Stimulated activated CD4-positive, alpha-beta T cell treated with anti-CD3 and anti-CD28 coated beads, Interleukin-15, amount 100 ng/mL, for 24 hours (primary cell): Measurements from ENCODE around the gene NNMT.
A peak's percentile ranks its signal among the peaks of the same experiment; 100 is the strongest.
"Not testable (repeated sequence)": the region's sequence is repeated elsewhere in the genome, so short reads cannot be mapped to it uniquely, and the experiment has no call there.

Experiments used
- DNase-seq: peaks from one replicate; pipeline ENCODE4 v3.0.0-alpha.2; 2020

The NNMT gene

GRCh38 chr11:114314096-114314495 lies 17.9 kb downstream of the NNMT start:
- no peak for DNase-seq

GRCh38 chr11:114315749-114316368 lies 19.7 kb downstream of the NNMT start:
- peak; percentile 15 for DNase-seq

- no peak for DNase-seq
These were observed 21.0 kb downstream of the NNMT start for GRCh38 chr11:114316980-114317786.

- DNase-seq, result no peak
These were observed 21.6 kb downstream of the NNMT start for GRCh38 chr11:114317787-114318137.

- no peak for DNase-seq
These were observed 22.2 kb downstream of the NNMT start for GRCh38 chr11:114318361-114318760.

GRCh38 chr11:114319716-114320328 lies 23.6 kb downstream of the NNMT start:
- no peak for DNase-seq

- no peak for DNase-seq
These were observed 25.5 kb downstream of the NNMT start for GRCh38 chr11:114321621-114322257.

GRCh38 chr11:114322934-114323333 lies 26.7 kb downstream of the NNMT start:
- DNase-seq, result no peak

GRCh38 chr11:114326151-114326550 lies 30.0 kb downstream of the NNMT start:
- DNase-seq, result no peak

GRCh38 chr11:114326776-114327175 lies 30.6 kb downstream of the NNMT start:
- DNase-seq, result no peak

- no peak for DNase-seq
These were observed 34.2 kb downstream of the NNMT start for GRCh38 chr11:114330373-114330772.

- peak; percentile 30 for DNase-seq
These were observed 44.3 kb downstream of the NNMT start for GRCh38 chr11:114340311-114341131.

GRCh38 chr11:114341667-114342066 lies 45.5 kb downstream of the NNMT start:
- DNase-seq, result not testable (repeated sequence)

- DNase-seq, result no peak
These were observed 46.3 kb downstream of the NNMT start for GRCh38 chr11:114342476-114342875.

GRCh38 chr11:114343020-114343419 lies 46.8 kb downstream of the NNMT start:
- DNase-seq, result no peak

- DNase-seq, result no peak
These were observed 47.3 kb downstream of the NNMT start for GRCh38 chr11:114343493-114343892.

GRCh38 chr11:114344494-114344893 lies 48.3 kb downstream of the NNMT start:
- no peak for DNase-seq

- DNase-seq, result no peak
These were observed 49.5 kb downstream of the NNMT start for GRCh38 chr11:114345575-114346222.

GRCh38 chr11:114346709-114347141 lies 50.5 kb downstream of the NNMT start:
- no peak for DNase-seq

GRCh38 chr11:114348200-114349191 lies 52.3 kb downstream of the NNMT start:
- peak; percentile 14 for DNase-seq

- no peak for DNase-seq
These were observed 53.8 kb downstream of the NNMT start for GRCh38 chr11:114350022-114350421.
